ENCODE data around the gene ELMOD3. TPM values are rescaled to one million over a fixed set of nuclear protein-coding genes. Genes with fewer than 3 reads are reported as not detected.
A peak's percentile ranks its signal among the peaks of the same experiment; 100 is the strongest.

ELMOD3 gene
- total and polyA plus RNA-seq, 9 of the 15 experiments (the other 6 are each of a cell fraction or from before 2014, with no cell fraction given): 2.7 to 18.7 (median 11.6) TPM

- peaks cover 19% of the 10 kb centered on the region; the same call in 1 of the 3 replicates for H3K36me3 ChIP-seq (ENCODE audit: control insufficient read depth, insufficient read depth, low read length)
- H3K27me3 ChIP-seq (ENCODE audit: control insufficient read depth in 2 of 2, insufficient read depth in 2 of 2, low read length in 2 of 2): no peaks in the 10 kb centered on the region; a peak in 1 of 5 replicates
- intact Hi-C loops (cut with micrococcal nuclease): no loop called here
- FAIRE-seq (peak; percentile 15), DNase-seq (ENCODE audit: extremely low read depth in 1 of 4, low spot score in 3 of 4) (no peak), ATAC-seq (no peak)
- no TSS peak for BruUV-seq (replicated peaks)
- WGBS (ENCODE audit: insufficient coverage, low coverage, missing lambda C conversion rate): 78% methylated on average over 2 of the region's 3 CpGs
- TF ChIP-seq ZNF511 (CRISPR knock-in tag; IDR thresholded peaks at IDR 0.05) (no peak), RAD21 (CRISPR knock-in tag; conservative IDR thresholded peaks at IDR 0.05 in 1 of 2, IDR thresholded peaks at IDR 0.05 in 1 of 2) (no peak), CBFA2T3 (IDR thresholded peaks at IDR 0.05) (no peak), SMAD2 (IDR thresholded peaks at IDR 0.05; ENCODE audit: low read depth, low read length) (no peak), ZFP1 (CRISPR knock-in tag; IDR thresholded peaks at IDR 0.05) (no peak), ZNF75A (CRISPR knock-in tag; IDR thresholded peaks at IDR 0.05) (no peak), ZNF124 (CRISPR knock-in tag; IDR thresholded peaks at IDR 0.05) (no peak), PATZ1 (CRISPR knock-in tag; IDR thresholded peaks at IDR 0.05; ENCODE audit: borderline replicate concordance) (no peak), ZNF589 (CRISPR knock-in tag; IDR thresholded peaks at IDR 0.05; ENCODE audit: low read depth) (no peak), KDM4B (IDR thresholded peaks at IDR 0.05; ENCODE audit: borderline replicate concordance in 2 of 2, low read depth in 1 of 2) (no peak), ZNF316 (IDR thresholded peaks at IDR 0.05) (no peak), GTF2A2 (tag; IDR thresholded peaks at IDR 0.05) (no peak), NFIX (CRISPR knock-in tag; IDR thresholded peaks at IDR 0.05; ENCODE audit: low read depth) (no peak), ZBTB17 (CRISPR knock-in tag; IDR thresholded peaks at IDR 0.05) (no peak), STAG1 (CRISPR knock-in tag; IDR thresholded peaks at IDR 0.05; ENCODE audit: borderline replicate concordance) (no peak)
- H3K79me2 ChIP-seq (ENCODE audit: control insufficient read depth, insufficient read depth, low read length): no peaks in the 10 kb centered on the region
- no peaks in the 10 kb centered on the region for H4K20me1 ChIP-seq (replicated peaks; ENCODE audit: control insufficient read depth, insufficient read depth, low read length)
- H3K27ac ChIP-seq (ENCODE audit: extremely low read depth, low read depth, low read length): no peak overlapping the region
- H3K4me2 ChIP-seq (ENCODE audit: insufficient read depth, low read length): no peak overlapping the region
- no peaks in the 10 kb centered on the region for H3K9me1 ChIP-seq (ENCODE audit: control insufficient read depth, insufficient read depth, low read length)
- no peak overlapping the region for H2AFZ ChIP-seq (ENCODE audit: low read depth, low read length)
- ChIA-PET POLR2A (interaction anchor here (0.7 to 2.0 kb wide), 4 partner anchors 9 to 1260 kb away, joined by 3 to 6 read pairs (median 4); partner anchors contain the start of genes ELMOD3 and RETSAT), CTCF (ENCODE audit: low intra/inter-chr PET ratio) (no interaction called here)
- no peak overlapping the region for H3K4me3 ChIP-seq
- H3K4me1 ChIP-seq (replicated peaks in 1 of 2; ENCODE audit: control insufficient read depth in 2 of 2, insufficient read depth in 2 of 2, low read length in 2 of 2): peaks cover 0 to 3% of the 10 kb centered on the region in 2 experiments; a peak in 3 of 5 replicates
- H3K9me3 ChIP-seq (replicated peaks; ENCODE audit: control insufficient read depth, insufficient read depth, low read depth, low read length): no peaks in the 10 kb centered on the region
- H3K9ac ChIP-seq (ENCODE audit: insufficient read depth in 1 of 2, low read depth in 2 of 2, low read length in 2 of 2): no peak overlapping the region
- in situ Hi-C loops (cut with MboI): no loop called here
Observed at GRCh38 chr2:85342156-85342555, 12.4 kb upstream of the ELMOD3 start.

Data from K562 (cell line).